Fibroblast of lung (primary cell): Measurements from ENCODE around the gene MAEL. TPM values are rescaled to one million over a fixed set of nuclear protein-coding genes. Genes with fewer than 3 reads are reported as not detected.

Experiments used
- DNase-seq, 2 donors: peaks; one replicate each; pipeline versions ENCODE4 v3.0.0 to v3.0.0-alpha.2; 2010; ENCODE audit warnings: low read depth in 2 of 2
- H2AFZ ChIP-seq: 2 replicates; pipeline ENCODE4 v1.5.1; 2012; ENCODE audit warnings: low read length, control low read depth, inconsistent platforms
- H3K27ac ChIP-seq: 2 replicates; pipeline ENCODE4 v1.5.1; 2011; ENCODE audit warnings: low read length, control low read depth; ENCODE audit not compliant: insufficient read depth
- H3K27me3 ChIP-seq: 2 replicates; pipeline ENCODE4 v1.5.1; 2011; ENCODE audit warnings: mild to moderate bottlenecking, low read length; ENCODE audit not compliant: control insufficient read depth, insufficient read depth
- H3K36me3 ChIP-seq: 2 replicates; pipeline ENCODE4 v1.5.1; 2011; ENCODE audit warnings: low read length; ENCODE audit not compliant: control insufficient read depth, insufficient read depth
- H3K4me1 ChIP-seq: 2 replicates; pipeline ENCODE4 v1.5.1; 2011; ENCODE audit warnings: low read length; ENCODE audit not compliant: control insufficient read depth, insufficient read depth; ENCODE audit errors: extremely low read depth
- H3K4me2 ChIP-seq: 2 replicates; pipeline ENCODE4 v1.5.1; 2011; ENCODE audit warnings: low read length, control low read depth; ENCODE audit not compliant: insufficient read depth; ENCODE audit errors: extremely low read depth
- H3K4me3 ChIP-seq, 4 experiments: fragments of 200-600 bp in 1 of 4; sonication (generic) in 1 of 4; replicated peaks in 1 of 4; 2 replicates each; pipeline ENCODE4 v1.5.1; 2011 to 2016; ENCODE audit warnings: low read length in 4 of 4, low read depth in 3 of 4, mild to moderate bottlenecking in 3 of 4, control low read depth in 2 of 4, inconsistent platforms in 1 of 4, mixed read lengths in 1 of 4; ENCODE audit not compliant: insufficient read depth in 1 of 4; ENCODE audit errors: control extremely low read depth in 1 of 4
- H3K79me2 ChIP-seq: 2 replicates; pipeline ENCODE4 v1.5.1; 2012; ENCODE audit warnings: mild to moderate bottlenecking, low read length, inconsistent platforms; ENCODE audit not compliant: control insufficient read depth, insufficient read depth
- H3K9ac ChIP-seq: 2 replicates; pipeline ENCODE4 v1.5.1; 2011; ENCODE audit warnings: mild to moderate bottlenecking, low read length, control low read depth; ENCODE audit not compliant: insufficient read depth
- H3K9me3 ChIP-seq: 2 replicates; pipeline ENCODE4 v1.5.1; 2012; ENCODE audit warnings: low read depth, low read length; ENCODE audit not compliant: control insufficient read depth, insufficient read depth
- H4K20me1 ChIP-seq: 2 replicates; pipeline ENCODE4 v1.5.1; 2011; ENCODE audit warnings: low read length; ENCODE audit not compliant: control insufficient read depth, insufficient read depth; ENCODE audit errors: extremely low read depth
- EZH2 ChIP-seq: IDR thresholded peaks from 2 replicates; pipeline ENCODE4 v1.5.1; 2012; ENCODE audit warnings: low read length, control low read depth, mild to moderate bottlenecking; ENCODE audit errors: missing control alignments
- polyA plus RNA-seq, 2 donors: library from polyadenylated mRNA; depleted of rRNA in 1 of 2; stranded (reverse) in 1 of 2; unstranded in 1 of 2; fragments of >200 nt; gene quantifications; 2 replicates each; pipeline ENCODE4 v1.2.1, GENCODE V29; 2011 to 2012; ENCODE audit warnings: missing spikeins in 1 of 2
- total RNA-seq: library from RNA; depleted of rRNA; stranded (reverse); fragments of >200 nt; gene quantifications from 2 replicates; pipeline ENCODE4 v1.2.1, GENCODE V29; 2014
- TF ChIP-seq, protein P1 (sequence below), 2 donors: IDR thresholded peaks in 1 of 2; conservative IDR thresholded peaks in 1 of 2; 1 replicate in 1 of 2; 2 replicates in 1 of 2; pipeline ENCODE4 v1.5.1; 2011 to 2012; ENCODE audit warnings: low read length in 2 of 2, control low read depth in 1 of 2, inconsistent platforms in 1 of 2, low read depth in 1 of 2, mild to moderate bottlenecking in 1 of 2

The MAEL gene
- total and polyA plus RNA-seq, 2 donors (not counting 1 experiment from before 2014, with no cell fraction given): not detected

- H3K79me2 ChIP-seq: no peaks in the 10 kb centered on the region
- H3K4me2 ChIP-seq: no peak overlapping the region
- H3K27me3 ChIP-seq: no peaks in the 10 kb centered on the region
- DNase-seq: no peak
- no peak for TF ChIP-seq EZH2
- TF ChIP-seq, protein P1, sequence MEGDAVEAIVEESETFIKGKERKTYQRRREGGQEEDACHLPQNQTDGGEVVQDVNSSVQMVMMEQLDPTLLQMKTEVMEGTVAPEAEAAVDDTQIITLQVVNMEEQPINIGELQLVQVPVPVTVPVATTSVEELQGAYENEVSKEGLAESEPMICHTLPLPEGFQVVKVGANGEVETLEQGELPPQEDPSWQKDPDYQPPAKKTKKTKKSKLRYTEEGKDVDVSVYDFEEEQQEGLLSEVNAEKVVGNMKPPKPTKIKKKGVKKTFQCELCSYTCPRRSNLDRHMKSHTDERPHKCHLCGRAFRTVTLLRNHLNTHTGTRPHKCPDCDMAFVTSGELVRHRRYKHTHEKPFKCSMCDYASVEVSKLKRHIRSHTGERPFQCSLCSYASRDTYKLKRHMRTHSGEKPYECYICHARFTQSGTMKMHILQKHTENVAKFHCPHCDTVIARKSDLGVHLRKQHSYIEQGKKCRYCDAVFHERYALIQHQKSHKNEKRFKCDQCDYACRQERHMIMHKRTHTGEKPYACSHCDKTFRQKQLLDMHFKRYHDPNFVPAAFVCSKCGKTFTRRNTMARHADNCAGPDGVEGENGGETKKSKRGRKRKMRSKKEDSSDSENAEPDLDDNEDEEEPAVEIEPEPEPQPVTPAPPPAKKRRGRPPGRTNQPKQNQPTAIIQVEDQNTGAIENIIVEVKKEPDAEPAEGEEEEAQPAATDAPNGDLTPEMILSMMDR (conservative IDR thresholded peaks at IDR 0.05 in 1 of 2, IDR thresholded peaks at IDR 0.05 in 1 of 2; ENCODE audit: low read depth in 1 of 2, low read length in 2 of 2): peak; percentile 31 to 51
- no peaks in the 10 kb centered on the region for H3K36me3 ChIP-seq
- no peak overlapping the region for H3K9ac ChIP-seq
- H3K4me3 ChIP-seq: no peak overlapping the region
- H2AFZ ChIP-seq: no peak overlapping the region
- no peaks in the 10 kb centered on the region for H3K4me1 ChIP-seq
- no peaks in the 10 kb centered on the region for H3K9me3 ChIP-seq
- no peak overlapping the region for H3K27ac ChIP-seq
- no peaks in the 10 kb centered on the region for H4K20me1 ChIP-seq
Observed at GRCh38 chr1:167052389-167052788, 63.3 kb downstream of the MAEL start.

DNA sequence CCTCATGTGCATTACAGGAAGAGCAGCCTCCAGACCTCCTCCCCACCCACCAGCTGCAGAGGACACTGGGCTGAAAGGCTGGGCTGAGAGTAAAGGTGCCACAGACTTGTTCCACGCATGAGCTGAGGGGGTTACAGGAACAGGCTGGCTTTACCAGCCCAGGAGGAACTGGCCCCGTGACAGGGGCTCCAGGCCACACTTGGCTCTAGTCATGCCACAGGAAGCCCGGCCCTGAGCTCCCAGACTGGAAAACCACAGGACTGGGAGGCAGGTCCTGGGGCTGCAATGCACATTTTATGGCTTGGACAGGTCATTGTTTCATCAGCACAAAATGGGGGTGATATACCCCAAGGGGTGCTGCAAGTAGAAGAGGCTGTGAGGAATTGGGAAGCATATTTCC lies 65.5 kb downstream of the MAEL start:
- H3K79me2 ChIP-seq: no peaks in the 10 kb centered on the region
- no peak for TF ChIP-seq EZH2
- TF ChIP-seq, protein P1 (conservative IDR thresholded peaks at IDR 0.05 in 1 of 2, IDR thresholded peaks at IDR 0.05 in 1 of 2; ENCODE audit: low read depth in 1 of 2, low read length in 2 of 2): no peak
- H3K9ac ChIP-seq: no peak overlapping the region
- H3K4me2 ChIP-seq: no peak overlapping the region
- no peak overlapping the region for H2AFZ ChIP-seq
- no peaks in the 10 kb centered on the region for H3K36me3 ChIP-seq
- H3K27me3 ChIP-seq: no peaks in the 10 kb centered on the region
- no peak overlapping the region for H3K4me3 ChIP-seq
- no peaks in the 10 kb centered on the region for H3K9me3 ChIP-seq
- DNase-seq: no peak
- H3K4me1 ChIP-seq: peaks cover 3% of the 10 kb centered on the region
- H3K27ac ChIP-seq: no peak overlapping the region
- H4K20me1 ChIP-seq: no peaks in the 10 kb centered on the region

DNA sequence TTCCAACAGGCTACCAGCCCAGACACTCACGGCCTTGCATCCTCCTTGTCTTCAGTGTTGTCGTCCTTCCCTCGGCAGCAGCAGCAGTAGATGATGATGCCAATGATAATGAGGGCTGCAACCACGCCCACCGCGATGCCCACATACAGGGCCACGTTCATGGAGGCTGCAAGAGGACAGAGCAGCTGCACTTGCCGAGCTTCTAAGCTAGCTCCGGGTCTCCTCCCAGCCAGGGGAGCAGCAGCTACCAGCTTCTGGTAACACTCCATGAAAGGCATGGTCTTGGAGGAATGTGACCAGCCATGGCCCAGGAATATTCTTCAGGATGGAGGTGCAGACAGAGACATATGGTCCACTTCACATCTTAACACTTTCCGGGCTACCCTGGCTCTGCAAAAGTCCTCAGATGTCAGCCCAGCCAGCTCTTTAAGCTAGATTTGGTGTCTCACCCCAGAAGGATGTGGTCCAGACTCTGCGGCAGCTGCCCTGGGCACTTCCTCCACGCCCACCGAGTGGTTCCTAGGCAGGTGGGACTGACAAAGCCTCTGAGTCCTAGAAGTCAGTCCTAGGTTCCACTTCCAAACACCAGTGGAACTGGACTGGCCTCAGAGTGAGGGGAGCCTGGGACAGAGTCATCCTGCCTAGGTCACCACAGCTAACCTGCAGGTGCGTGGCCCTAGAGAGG lies 66.0 kb downstream of the MAEL start:
- DNase-seq: no peak
- Histone ChIP-seq H3K27me3 (no peaks in the 10 kb centered on the region), H3K4me3 (no peak overlapping the region), H3K4me1 (peaks cover 3% of the 10 kb centered on the region), H3K79me2 (no peaks in the 10 kb centered on the region), H3K9ac (no peak overlapping the region), H3K9me3 (no peaks in the 10 kb centered on the region), H3K36me3 (no peaks in the 10 kb centered on the region), H3K27ac (no peak overlapping the region), H3K4me2 (no peak overlapping the region), H4K20me1 (no peaks in the 10 kb centered on the region), H2AFZ (no peak overlapping the region)
- no peak for TF ChIP-seq EZH2
- TF ChIP-seq, protein P1 (conservative IDR thresholded peaks at IDR 0.05 in 1 of 2, IDR thresholded peaks at IDR 0.05 in 1 of 2; ENCODE audit: low read depth in 1 of 2, low read length in 2 of 2): no peak
